HG03571 (cell line): Measurements from ENCODE around the gene KPNA1.

Experiments used
- ATAC-seq: cut with Tn5 transposase; IDR thresholded peaks from one replicate; pipeline ENCODE4 v1.9.1; 2021; ENCODE audit not compliant: unreplicated experiment

Gene KPNA1

GRCh38 chr3:122514123-122515019, at the start of gene KPNA1:
TSS of gene KPNA1 (minus strand) at chr3:122514939. CDS start at chr3:122496565, 18,374 bp downstream.
- ATAC-seq: peak; percentile 88

GRCh38 chr3:122564155-122564912, 49.6 kb upstream of the KPNA1 start, which contains the start of the genes DTX3L and PARP9:
TSS of gene DTX3L (plus strand) at chr3:122564338. CDS start at chr3:122564427, 89 bp downstream.
TSS of gene PARP9 (minus strand) at chr3:122564300. CDS start at chr3:122559620, 4,680 bp downstream.
- peak; percentile 69 for ATAC-seq

- peak; percentile 11 for ATAC-seq
These were observed 48.9 kb upstream of the KPNA1 start for GRCh38 chr3:122563717-122564025.

GRCh38 chr3:122562923-122563716, 48.4 kb upstream of the KPNA1 start:
- ATAC-seq: no peak

- no peak for ATAC-seq
These were observed 45.9 kb upstream of the KPNA1 start for GRCh38 chr3:122560680-122561079.

GRCh38 chr3:122559906-122560305, 45.2 kb upstream of the KPNA1 start:
- ATAC-seq: no peak

GRCh38 chr3:122558605-122559004, 43.9 kb upstream of the KPNA1 start:
- no peak for ATAC-seq

- ATAC-seq: no peak
These were observed 42.6 kb upstream of the KPNA1 start for GRCh38 chr3:122557356-122557755.

- no peak for ATAC-seq
These were observed 40.7 kb upstream of the KPNA1 start for GRCh38 chr3:122555275-122556071.

- no peak for ATAC-seq
These were observed 38.4 kb upstream of the KPNA1 start for GRCh38 chr3:122553171-122553570.

GRCh38 chr3:122548619-122549018, 33.9 kb upstream of the KPNA1 start:
- no peak for ATAC-seq

- ATAC-seq: no peak
These were observed 33.3 kb upstream of the KPNA1 start for GRCh38 chr3:122548076-122548475.

- no peak for ATAC-seq
These were observed 31.4 kb upstream of the KPNA1 start for GRCh38 chr3:122546151-122546550.

- ATAC-seq: no peak
These were observed 24.3 kb upstream of the KPNA1 start for GRCh38 chr3:122538956-122539490.

- ATAC-seq: no peak
These were observed 21.9 kb upstream of the KPNA1 start for GRCh38 chr3:122536632-122537001.

- no peak for ATAC-seq
These were observed 21.4 kb upstream of the KPNA1 start for GRCh38 chr3:122535964-122536631.

- peak; percentile 97 for ATAC-seq
These were observed 19.2 kb upstream of the KPNA1 start for GRCh38 chr3:122533931-122534334.

- no peak for ATAC-seq
These were observed 18.7 kb upstream of the KPNA1 start for GRCh38 chr3:122533480-122533879.

GRCh38 chr3:122530164-122530563, 15.4 kb upstream of the KPNA1 start:
- no peak for ATAC-seq

- ATAC-seq: no peak
These were observed 8.6 kb upstream of the KPNA1 start for GRCh38 chr3:122523317-122523716.
